T-cell (primary cell): ENCODE data around the gene GLYATL3. TPM values are rescaled to one million over a fixed set of nuclear protein-coding genes. Genes with fewer than 3 reads are reported as not detected.

Experiments
- ATAC-seq, 4 experiments: fragments of 200-7000 bp in 3 of 4; fragments of 150-1000 bp in 1 of 4; cut with Tn5 transposase; replicated peaks in 1 of 4; 1 replicate in 3 of 4; 2 replicates in 1 of 4; pipeline ENCODE4 v1.10.0; 2021; ENCODE audit warnings: moderate library complexity in 3 of 4, mild to moderate bottlenecking in 2 of 4, moderate number of reproducible peaks in 1 of 4
- CTCF ChIA-PET, 2 donors: fragments of 300-600 bp; sonication (Branson Sonifier 250); formaldehyde crosslinking; loops; one replicate each; lab custom pipeline; 2022; ENCODE audit warnings: antibody characterized with exemption in 2 of 2; lab: Charles Lee
- POLR2A ChIA-PET, 2 donors: fragments of 300-600 bp; sonication (Branson Sonifier 250); formaldehyde crosslinking; loops; one replicate each; lab custom pipeline; 2022; ENCODE audit warnings: antibody characterized with exemption in 2 of 2; lab: Charles Lee
- DNase-seq, 35 experiments: peaks; one replicate each; pipeline versions ENCODE4 v3.0.0 to v3.0.0-alpha.2; 2013 to 2023
- H3K27ac ChIP-seq: one replicate; pipeline ENCODE4 v1.5.1; 2013; ENCODE audit warnings: low read length
- H3K27me3 ChIP-seq, 2 experiments: replicated peaks in 1 of 2; 1 replicate in 1 of 2; 2 replicates in 1 of 2; pipeline versions ENCODE4 v1.6.1 to v1.7.0; 2013; ENCODE audit warnings: low read length in 1 of 2, mixed read lengths in 1 of 2; ENCODE audit not compliant: control insufficient read depth in 2 of 2, insufficient read depth in 2 of 2; ENCODE audit errors: extremely low read depth in 1 of 2
- H3K36me3 ChIP-seq, 2 donors: 1 replicate in 1 of 2; 2 replicates in 1 of 2; pipeline versions ENCODE4 v1.6.1 to v1.7.0; 2013; ENCODE audit warnings: low read length in 1 of 2; ENCODE audit not compliant: control insufficient read depth in 2 of 2, insufficient read depth in 1 of 2; ENCODE audit errors: extremely low read depth in 1 of 2
- H3K4me1 ChIP-seq, 2 experiments: 1 replicate in 1 of 2; 2 replicates in 1 of 2; pipeline versions ENCODE4 v1.6.1 to v1.7.0; 2013; ENCODE audit warnings: low read length in 2 of 2, mixed read lengths in 1 of 2; ENCODE audit not compliant: insufficient read depth in 2 of 2, control insufficient read depth in 1 of 2; ENCODE audit errors: extremely low read depth in 1 of 2
- H3K4me3 ChIP-seq, 2 donors: 1 replicate in 1 of 2; 2 replicates in 1 of 2; pipeline versions ENCODE4 v1.5.1 to v1.7.0; 2013; ENCODE audit warnings: mild to moderate bottlenecking in 2 of 2, low read length in 1 of 2, moderate library complexity in 1 of 2; ENCODE audit not compliant: control insufficient read depth in 1 of 2; ENCODE audit errors: extremely low read depth in 1 of 2
- H3K9me3 ChIP-seq: 2 replicates; pipeline ENCODE4 v1.7.0; 2013
- H3K27ac Mint-ChIP-seq, 2 donors: one replicate each; pipeline ENCODE4 v1.8.0; 2020 to 2021; ENCODE audit warnings: mild to moderate bottlenecking in 2 of 2, mixed read lengths in 2 of 2
- H3K27me3 Mint-ChIP-seq, 2 donors: one replicate each; pipeline ENCODE4 v1.8.0; 2021 to 2022; ENCODE audit warnings: mixed read lengths in 2 of 2
- H3K36me3 Mint-ChIP-seq: one replicate; pipeline ENCODE4 v1.8.0; 2021; ENCODE audit warnings: mixed read lengths
- H3K4me1 Mint-ChIP-seq, 3 donors: one replicate each; pipeline ENCODE4 v1.8.0; 2020 to 2022; ENCODE audit warnings: mixed read lengths in 3 of 3, mild to moderate bottlenecking in 1 of 3
- H3K4me3 Mint-ChIP-seq, 3 donors: one replicate each; pipeline ENCODE4 v1.8.0; 2020 to 2022; ENCODE audit warnings: mild to moderate bottlenecking in 3 of 3, mixed read lengths in 3 of 3, moderate library complexity in 3 of 3
- H3K9me3 Mint-ChIP-seq, 3 donors: one replicate each; pipeline ENCODE4 v1.8.0; 2020 to 2022; ENCODE audit warnings: mixed read lengths in 3 of 3
- WGBS: methylation state at CpG from one replicate; pipeline ENCODE4 v1.1.5; 2013; ENCODE audit warnings: missing lambda C conversion rate; ENCODE audit not compliant: insufficient coverage; 5-methylcytosine and 5-hydroxymethylcytosine counted together
- total RNA-seq, 35 experiments: library from RNA in 6 of 35; stranded (reverse) in 6 of 35; fragments of 120-200 nt in 1 of 35; gene quantifications; one replicate each; pipeline versions ENCODE4 v1.2.1 to v1.2.4 and lab custom pipeline; 2013 to 2026

Gene GLYATL3
- total RNA-seq, 5 donors from 2014 or later (not counting 1 experiment from before 2014, with no cell fraction given), result not detected

- H3K36me3 Mint-ChIP-seq, result no peaks in the 10 kb centered on the region
- H3K9me3 Mint-ChIP-seq, result peaks cover 0 to 4% (median 0%) of the 10 kb centered on the region in 3 donors
- H3K9me3 ChIP-seq, result no peaks in the 10 kb centered on the region
- no peak overlapping the region for H3K4me3 ChIP-seq
- no peaks in the 10 kb centered on the region for H3K4me1 ChIP-seq
- no peak overlapping the region for H3K4me3 Mint-ChIP-seq
- H3K27me3 Mint-ChIP-seq, result peaks cover 11% of the 10 kb centered on the region in 2 donors
- H3K4me1 Mint-ChIP-seq, result no peaks in the 10 kb centered on the region
- peaks cover 0 to 6% of the 10 kb centered on the region in 2 experiments for H3K27me3 ChIP-seq
- no peak for ATAC-seq
- POLR2A ChIA-PET, result no interaction called here
- H3K27ac Mint-ChIP-seq, result no peak overlapping the region
- CTCF ChIA-PET, result no interaction called here
- DNase-seq, result no peak
- no peak overlapping the region for H3K27ac ChIP-seq
- no peaks in the 10 kb centered on the region for H3K36me3 ChIP-seq
- no CpG with 5 or more reads among the region's 1 CpG for WGBS
Observed at GRCh38 chr6:49564552-49564951, 64.8 kb downstream of the GLYATL3 start.

GRCh38 chr6:49565261-49565660, 65.5 kb downstream of the GLYATL3 start:
- CTCF ChIA-PET, result no interaction called here
- no peaks in the 10 kb centered on the region for H3K4me1 ChIP-seq
- no peaks in the 10 kb centered on the region for H3K9me3 ChIP-seq
- H3K4me1 Mint-ChIP-seq, result no peaks in the 10 kb centered on the region
- no peaks in the 10 kb centered on the region for H3K36me3 ChIP-seq
- H3K4me3 Mint-ChIP-seq, result no peak overlapping the region
- no peak overlapping the region for H3K27ac Mint-ChIP-seq
- ATAC-seq, result no peak
- H3K36me3 Mint-ChIP-seq, result no peaks in the 10 kb centered on the region
- H3K27me3 Mint-ChIP-seq, result peaks cover 11% of the 10 kb centered on the region in 2 donors
- H3K9me3 Mint-ChIP-seq, result peaks cover 0 to 4% (median 0%) of the 10 kb centered on the region in 3 donors
- WGBS, result 67% methylated on average over 1 of the region's 2 CpGs
- no peak overlapping the region for H3K4me3 ChIP-seq
- H3K27me3 ChIP-seq, result peaks cover 0 to 6% of the 10 kb centered on the region in 2 experiments
- POLR2A ChIA-PET, result no interaction called here
- no peak overlapping the region for H3K27ac ChIP-seq
- DNase-seq, result no peak

GRCh38 chr6:49565855-49566254, 66.1 kb downstream of the GLYATL3 start:
- Mint-ChIP-seq H3K4me3 (no peak overlapping the region), H3K27me3 (peaks cover 11% of the 10 kb centered on the region in 2 donors), H3K9me3 (peaks cover 0 to 4% (median 0%) of the 10 kb centered on the region in 3 donors), H3K27ac (no peak overlapping the region), H3K36me3 (no peaks in the 10 kb centered on the region), H3K4me1 (no peaks in the 10 kb centered on the region)
- 84% methylated on average over 7 of the region's 10 CpGs for WGBS
- Histone ChIP-seq H3K27me3 (peaks cover 0 to 6% of the 10 kb centered on the region in 2 experiments), H3K27ac (no peak overlapping the region), H3K4me3 (no peak overlapping the region), H3K9me3 (no peaks in the 10 kb centered on the region), H3K36me3 (no peaks in the 10 kb centered on the region), H3K4me1 (no peaks in the 10 kb centered on the region)
- no peak for DNase-seq
- no peak for ATAC-seq
- POLR2A ChIA-PET, result no interaction called here
- CTCF ChIA-PET, result interaction anchor here in 1 of 2 donors (0.5 kb wide), 1 partner anchor 33 kb away, joined by 4 read pairs; no protein-coding TSS in a partner anchor

- H3K4me3 ChIP-seq, result no peak overlapping the region
- CTCF ChIA-PET, result no interaction called here
- no CpG with 5 or more reads among the region's 6 CpGs for WGBS
- H3K36me3 ChIP-seq, result no peaks in the 10 kb centered on the region
- H3K9me3 Mint-ChIP-seq, result no peaks in the 10 kb centered on the region
- DNase-seq, result no peak
- H3K27ac ChIP-seq, result no peak overlapping the region
- H3K27me3 Mint-ChIP-seq, result peaks cover 5 to 7% of the 10 kb centered on the region in 2 donors
- no peaks in the 10 kb centered on the region for H3K4me1 Mint-ChIP-seq
- H3K27me3 ChIP-seq, result peaks cover 0 to 3% of the 10 kb centered on the region in 2 experiments
- no peaks in the 10 kb centered on the region for H3K9me3 ChIP-seq
- H3K27ac Mint-ChIP-seq, result no peak overlapping the region
- no peaks in the 10 kb centered on the region for H3K36me3 Mint-ChIP-seq
- POLR2A ChIA-PET, result no interaction called here
- no peaks in the 10 kb centered on the region for H3K4me1 ChIP-seq
- no peak overlapping the region for H3K4me3 Mint-ChIP-seq
- no peak for ATAC-seq
Observed at GRCh38 chr6:49570474-49571079, 70.9 kb downstream of the GLYATL3 start.

GRCh38 chr6:49576618-49577017, 76.9 kb downstream of the GLYATL3 start:
- H3K27ac ChIP-seq, result no peak overlapping the region
- Mint-ChIP-seq H3K4me1 (no peaks in the 10 kb centered on the region), H3K36me3 (no peaks in the 10 kb centered on the region), H3K27ac (no peak overlapping the region), H3K27me3 (peaks cover 3 to 5% of the 10 kb centered on the region in 2 donors), H3K4me3 (no peak overlapping the region), H3K9me3 (no peaks in the 10 kb centered on the region)
- ATAC-seq, result no peak
- no peaks in the 10 kb centered on the region for H3K27me3 ChIP-seq
- no peaks in the 10 kb centered on the region for H3K9me3 ChIP-seq
- DNase-seq, result no peak
- WGBS, result no CpG with 5 or more reads among the region's 1 CpG
- no peaks in the 10 kb centered on the region for H3K36me3 ChIP-seq
- H3K4me1 ChIP-seq, result no peaks in the 10 kb centered on the region
- POLR2A ChIA-PET, result interaction anchor here in 1 of 2 donors (0.6 kb wide), 1 partner anchor 30 kb away, joined by 4 read pairs; no protein-coding TSS in a partner anchor
- CTCF ChIA-PET, result no interaction called here
- H3K4me3 ChIP-seq, result no peak overlapping the region

Other genes starting within 250 kb of the GLYATL3 start
- gene MMUT, start 36.7 kb upstream of the GLYATL3 start, total RNA-seq, result 10 to 100 TPM in 3 of 5 donors, 1 to 10 TPM in 2; 6.4 to 14.0 (median 10.5) TPM
- 1 to 10 TPM; 1.5 to 4.4 (median 3.8) TPM for gene CENPQ, start 36.6 kb upstream of the GLYATL3 start, total RNA-seq
- gene C6orf141, start 50.7 kb downstream of the GLYATL3 start, total RNA-seq, result not detected
- under 1 TPM in 3 of 5 donors, not detected in 2; 0.44 to 0.66 (median 0.51) TPM for gene RHAG, start 136.9 kb downstream of the GLYATL3 start, total RNA-seq
- not detected for gene CRISP2, start 213.6 kb downstream of the GLYATL3 start, total RNA-seq
- gene CRISP3, start 244.5 kb downstream of the GLYATL3 start, total RNA-seq, result not detected